ENCODE data around the gene ZNF223.

ZNF223 gene

GRCh38 chr19:44113784-44114390 is 62.1 kb downstream of the ZNF223 start:
- WGBS: 10% methylated on average over 18 of the region's 18 CpGs
- H3K36me3 ChIP-seq (ENCODE audit: insufficient read depth, low read length): peaks cover 33% of the 10 kb centered on the region

More at GRCh38 chr19:44113784-44114390, 62.1 kb downstream of the ZNF223 start:
- Histone ChIP-seq H3K9ac (ENCODE audit: low read depth, low read length) (peak overlapping the region; percentile 76), H3K9me3 (ENCODE audit: insufficient read depth, low read depth, low read length) (peaks cover 12% of the 10 kb centered on the region; the same call in 1 of the 2 replicates), H3K4me1 (ENCODE audit: insufficient read depth, low read length) (no peaks in the 10 kb centered on the region), H3K27me3 (ENCODE audit: insufficient read depth, low read length) (no peaks in the 10 kb centered on the region), H3K4me3 (ENCODE audit: low read length) (peak overlapping the region; percentile 81), H3K27ac (ENCODE audit: low read depth, low read length) (no peak overlapping the region)

Measured in HUES64 (cell line).